HCT116 (cell line): Measurements from ENCODE around the gene SLC26A3. TPM values are rescaled to one million over a fixed set of nuclear protein-coding genes. Genes with fewer than 3 reads are reported as not detected.

Experiments
- ATAC-seq: fragments of 200-7000 bp; cut with Tn5 transposase; 2 replicates; pipeline ENCODE4 v1.9.1; 2020; ENCODE audit warnings: mild to moderate bottlenecking, moderate library complexity
- BruUV-seq: library from RNA; stranded (reverse); fragments of 400-500 nt; replicated peaks from 2 replicates; lab custom pipeline; 2021; lab: Mats Ljungman, UMichigan
- CTCF ChIA-PET: fragments of 300-600 bp; sonication (Branson Sonifier 250); formaldehyde crosslinking; loops from one replicate; lab custom pipeline; 2021; ENCODE audit warnings: antibody characterized with exemption; lab: Charles Lee
- POLR2A ChIA-PET: fragments of 300-600, 350-600 bp; sonication (Branson Sonifier 250); formaldehyde crosslinking; loops from one replicate; lab custom pipeline; 2021; ENCODE audit warnings: antibody characterized with exemption; lab: Charles Lee
- RAD21 ChIA-PET, 2 experiments: fragments of 300-600 bp; sonication (Branson Sonifier 250); formaldehyde crosslinking; loops; one replicate each; lab custom pipeline; 2023; ENCODE audit warnings: low total read pairs in 2 of 2; ENCODE audit not compliant: uncharacterized antibody in 2 of 2, unreplicated experiment in 2 of 2, low non-redundant PET in 1 of 2; lab: Charles Lee
- DNase-seq: peaks from one replicate; pipeline ENCODE4 v3.0.0-alpha.2; 2010; ENCODE audit warnings: low read depth, low spot score
- H2AFZ ChIP-seq: fragments of 200-600 bp; shearing (Covaris generic), sonication (generic); 2 replicates; pipeline ENCODE4 v1.6.1; 2017; ENCODE audit warnings: low read depth, mixed run types, mixed read lengths, antibody characterized with exemption, low read length; ENCODE audit not compliant: poor library complexity, severe bottlenecking
- H3K27ac ChIP-seq: 2 replicates; pipeline ENCODE4 v1.5.1; 2012; ENCODE audit warnings: low read depth, low read length
- H3K27me3 ChIP-seq: fragments of 200-600 bp; sonication (generic); 2 replicates; pipeline ENCODE4 v1.6.1; 2016; ENCODE audit warnings: mixed run types, low read length, mixed read lengths; ENCODE audit not compliant: insufficient read depth
- H3K36me3 ChIP-seq, 2 experiments: fragments of 200-500 bp in 1 of 2; fragments of 200-600 bp in 1 of 2; sonication (Bioruptor generic) in 1 of 2; sonication (generic) in 1 of 2; 2 replicates each; pipeline versions ENCODE4 v1.5.1 to v1.6.1; 2014 to 2016; ENCODE audit warnings: low read length in 2 of 2, inconsistent platforms in 1 of 2, mixed read lengths in 1 of 2, mixed run types in 1 of 2; ENCODE audit not compliant: insufficient read depth in 2 of 2, control insufficient read depth in 1 of 2
- H3K4me1 ChIP-seq, 2 experiments: fragments of 200-600 bp in 1 of 2; sonication (generic) in 1 of 2; 2 replicates each; pipeline versions ENCODE4 v1.5.1 to v1.6.1; 2012 to 2017; ENCODE audit warnings: low read length in 2 of 2, inconsistent platforms in 1 of 2, mild to moderate bottlenecking in 1 of 2, mixed read lengths in 1 of 2, mixed run types in 1 of 2, moderate library complexity in 1 of 2; ENCODE audit not compliant: insufficient read depth in 2 of 2, control insufficient read depth in 1 of 2
- H3K4me2 ChIP-seq: fragments of 200-600 bp; sonication (generic); 2 replicates; pipeline ENCODE4 v1.6.1; 2017; ENCODE audit warnings: mixed run types, low read length, mixed read lengths
- H3K4me3 ChIP-seq, 2 experiments: fragments of 200-600 bp in 1 of 2; sonication (generic) in 1 of 2; replicated peaks in 1 of 2; 2 replicates each; pipeline ENCODE4 v1.5.1; 2011 to 2016; ENCODE audit warnings: low read length in 2 of 2, control low read depth in 1 of 2, low read depth in 1 of 2, mild to moderate bottlenecking in 1 of 2, mixed read lengths in 1 of 2, mixed run types in 1 of 2
- H3K79me2 ChIP-seq: fragments of 200-600 bp; sonication (generic); 2 replicates; pipeline ENCODE4 v1.6.1; 2017; ENCODE audit warnings: mild to moderate bottlenecking, mixed run types, low read length, moderate library complexity, mixed read lengths; ENCODE audit not compliant: insufficient read depth
- H3K9ac ChIP-seq: fragments of 200-600 bp; sonication (generic); 2 replicates; pipeline ENCODE4 v1.6.1; 2016; ENCODE audit warnings: low read length, mixed read lengths
- H3K9me2 ChIP-seq: fragments of 200-600 bp; sonication (generic), shearing (Covaris generic); 2 replicates; pipeline ENCODE4 v1.6.1; 2017; ENCODE audit warnings: mixed run types, mild to moderate bottlenecking, moderate library complexity; ENCODE audit not compliant: insufficient read depth
- H3K9me3 ChIP-seq, 2 experiments: fragments of 200-500 bp in 1 of 2; fragments of 200-600 bp in 1 of 2; sonication (Bioruptor generic) in 1 of 2; sonication (generic) in 1 of 2; 2 replicates each; pipeline ENCODE4 v1.6.1; 2014 to 2017; ENCODE audit warnings: low read length in 2 of 2, mixed read lengths in 2 of 2, inconsistent platforms in 1 of 2, low read depth in 1 of 2, mild to moderate bottlenecking in 1 of 2, mixed run types in 1 of 2, moderate library complexity in 1 of 2; ENCODE audit not compliant: control insufficient read depth in 1 of 2, insufficient read depth in 1 of 2
- H4K20me1 ChIP-seq: fragments of 200-600 bp; sonication (generic), shearing (Covaris generic); 2 replicates; pipeline ENCODE4 v1.6.1; 2017; ENCODE audit warnings: mixed run types, mild to moderate bottlenecking, moderate library complexity; ENCODE audit not compliant: insufficient read depth
- CTCF ChIP-seq, 3 experiments: fragments of 200-600 bp in 1 of 3; sonication (generic) in 1 of 3; IDR thresholded peaks in 2 of 3; conservative IDR thresholded peaks in 1 of 3; 2 replicates each; pipeline ENCODE4 v1.5.1; 2012 to 2017; ENCODE audit warnings: low read depth in 2 of 3, low read length in 2 of 3, antibody characterized with exemption in 1 of 3, borderline replicate concordance in 1 of 3, control low read depth in 1 of 3, mild to moderate bottlenecking in 1 of 3, mixed read lengths in 1 of 3, mixed run types in 1 of 3, moderate library complexity in 1 of 3; ENCODE audit not compliant: insufficient read depth in 1 of 3
- EGR1 ChIP-seq: IDR thresholded peaks from 2 replicates; pipeline ENCODE4 v1.6.1; 2012; ENCODE audit warnings: low read depth
- FOSL1 ChIP-seq: IDR thresholded peaks from 2 replicates; pipeline ENCODE4 v1.6.1; 2012; ENCODE audit warnings: low read depth
- SP1 ChIP-seq: IDR thresholded peaks from 2 replicates; pipeline ENCODE4 v1.6.1; 2012; ENCODE audit warnings: low read depth
- YY1 ChIP-seq: IDR thresholded peaks from 2 replicates; pipeline ENCODE4 v1.6.1; 2011; ENCODE audit warnings: low read length, low read depth, moderate library complexity, mild to moderate bottlenecking; ENCODE audit not compliant: insufficient replicate concordance; ENCODE audit errors: extremely low read depth
- ZBTB33 ChIP-seq: IDR thresholded peaks from 2 replicates; pipeline ENCODE4 v1.6.1; 2011; ENCODE audit warnings: mild to moderate bottlenecking, low read length, moderate library complexity; ENCODE audit not compliant: insufficient replicate concordance; ENCODE audit errors: extremely low read depth
- ZFX ChIP-seq: fragments of 450-650 bp; IDR thresholded peaks from 2 replicates; pipeline ENCODE4 v1.6.1; 2017
- intact Hi-C: fragments of 100-400 bp; cut with micrococcal nuclease; formaldehyde crosslinking; loops from 2 replicates; pipeline ENCODE4 v1.10.0; 2022
- total RNA-seq: library from RNA; stranded (reverse); gene quantifications from one replicate; pipeline ENCODE4 v1.2.1, GENCODE V29; 2021; ENCODE audit not compliant: unreplicated experiment

SLC26A3 gene
- total RNA-seq, 1 experiment from 2014 or later: 0.54 TPM

- TF ChIP-seq YY1: no peak
- TF ChIP-seq CTCF (IDR thresholded peaks at IDR 0.05 in 2 of 3, conservative IDR thresholded peaks at IDR 0.05 in 1 of 3; ENCODE audit: borderline replicate concordance in 1 of 3, insufficient read depth in 1 of 3, low read depth in 2 of 3, low read length in 2 of 3): no peak
- no peak for TF ChIP-seq ZFX
Measured at GRCh38 chr7:107777702-107778101, 25.3 kb downstream of the SLC26A3 start (continued).

- H3K27me3 ChIP-seq: no peaks in the 10 kb centered on the region
- no peak overlapping the region for H3K27ac ChIP-seq
- intact Hi-C loops: no loop called here
- DNase-seq: no peak
- TF ChIP-seq SP1 (no peak), ZBTB33 (no peak), EGR1 (no peak), FOSL1 (no peak)
- no peak overlapping the region for H3K9ac ChIP-seq
- no peaks in the 10 kb centered on the region for H3K9me3 ChIP-seq
- ChIA-PET CTCF (no interaction called here), RAD21 (no interaction called here), POLR2A (no interaction called here)
- no peaks in the 10 kb centered on the region for H3K4me1 ChIP-seq
- H3K36me3 ChIP-seq: no peaks in the 10 kb centered on the region
- no peak overlapping the region for H3K4me2 ChIP-seq
- no peak overlapping the region for H3K4me3 ChIP-seq
- no peak for ATAC-seq
- H3K9me2 ChIP-seq: no peaks in the 10 kb centered on the region
- H3K79me2 ChIP-seq: no peaks in the 10 kb centered on the region
- no TSS peak for BruUV-seq
- H4K20me1 ChIP-seq: no peaks in the 10 kb centered on the region
- H2AFZ ChIP-seq: no peak overlapping the region
Measured at GRCh38 chr7:107773027-107773426, 30.0 kb downstream of the SLC26A3 start.
